Stimulated activated CD8-positive, alpha-beta memory T cell treated with anti-CD3 and anti-CD28 coated beads, Interleukin-15, amount 100 ng/mL, for 1 hour (primary cell): ENCODE results near the gene SBF2.
"Not testable (repeated sequence)": the region's sequence is repeated elsewhere in the genome, so short reads cannot be mapped to it uniquely, and the experiment has no call there.

ENCODE experiments used
- DNase-seq: peaks from one replicate; pipeline ENCODE4 v3.0.0-alpha.2; 2020; ENCODE audit warnings: low read depth

The SBF2 gene

DNA sequence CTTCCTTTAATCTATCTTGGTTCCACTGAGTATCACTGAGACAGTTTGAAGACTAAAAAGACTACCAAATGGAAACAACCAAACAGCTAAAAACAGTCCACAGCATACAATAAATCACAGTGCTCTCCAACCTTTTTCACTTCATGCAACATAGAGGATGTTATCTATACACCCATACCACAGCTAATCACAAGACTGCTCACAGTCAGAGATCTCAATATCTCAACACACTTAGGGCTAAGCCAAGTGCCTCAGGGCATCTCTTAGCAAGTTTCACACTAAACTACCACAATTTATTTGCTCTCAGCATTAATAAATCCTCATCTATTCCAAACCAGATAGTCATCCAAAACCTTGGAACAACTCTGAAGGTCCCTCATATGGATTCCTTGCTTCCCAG lies 129.4 kb downstream of the SBF2 start:
- no peak for DNase-seq

- no peak for DNase-seq
Observed at GRCh38 chr11:10162222-10162621, 131.8 kb downstream of the SBF2 start.

GRCh38 chr11:10160350-10160749 lies 133.7 kb downstream of the SBF2 start:
- no peak for DNase-seq

DNA sequence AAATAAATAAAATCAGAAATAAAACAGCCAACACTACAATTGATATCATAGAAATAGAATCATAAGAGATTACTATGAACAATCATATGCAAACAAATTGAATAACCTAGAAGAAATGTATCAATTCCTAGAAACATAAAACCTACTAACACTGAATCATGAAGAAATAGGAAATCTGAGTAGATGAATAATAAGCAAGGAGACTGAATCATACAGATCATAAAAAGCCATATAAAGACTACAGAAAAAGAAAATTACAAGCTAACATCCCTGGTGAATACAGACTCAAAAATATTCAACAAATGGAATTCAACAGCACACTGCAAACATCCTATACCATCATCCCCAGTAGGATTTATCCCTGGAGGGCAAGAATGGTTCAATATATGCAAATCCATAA lies 135.6 kb downstream of the SBF2 start:
- DNase-seq: no peak

GRCh38 chr11:10155793-10156490 lies 138.1 kb downstream of the SBF2 start:
- DNase-seq: no peak

DNA sequence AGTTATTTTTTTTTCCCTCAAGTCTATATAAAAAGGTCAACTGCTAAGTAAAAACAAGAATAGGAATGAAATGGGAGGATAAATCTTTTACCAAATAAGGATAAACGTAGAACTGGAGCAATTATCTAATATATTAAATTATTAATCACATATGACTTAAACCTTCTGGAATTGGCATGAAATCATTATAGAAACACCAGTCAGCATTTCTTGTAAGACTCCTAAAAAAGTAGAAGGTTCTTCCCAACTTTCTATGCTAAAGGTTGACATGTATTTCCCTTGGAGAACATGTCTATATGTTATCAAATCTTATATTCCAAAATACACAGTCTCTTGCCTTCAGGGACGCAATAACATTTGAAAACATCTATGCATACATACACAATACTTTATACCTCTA lies 143.2 kb downstream of the SBF2 start:
- DNase-seq: no peak

DNA sequence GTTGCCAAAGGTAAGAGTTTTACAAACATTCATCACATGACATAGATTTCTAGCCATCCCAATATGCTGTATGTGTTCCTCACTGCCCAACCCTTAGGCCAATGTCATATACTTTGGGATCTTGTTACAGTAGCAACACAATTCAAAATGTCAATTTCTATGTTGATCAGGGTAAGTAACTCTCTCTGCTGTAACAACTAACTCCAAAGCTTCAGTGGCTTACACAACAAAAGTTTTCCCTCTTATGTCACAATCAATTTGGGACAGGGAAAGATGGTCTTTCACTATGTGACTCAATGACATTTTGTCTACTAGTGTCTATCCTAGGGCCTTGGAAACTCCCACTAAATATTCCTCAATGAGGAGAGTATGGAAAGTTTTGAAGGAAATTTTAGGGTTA lies 144.5 kb downstream of the SBF2 start:
- DNase-seq: no peak

- DNase-seq: no peak
Observed at GRCh38 chr11:10147195-10147594, 146.8 kb downstream of the SBF2 start.

- no peak for DNase-seq
Observed at GRCh38 chr11:10144954-10145353, 149.1 kb downstream of the SBF2 start.

DNA sequence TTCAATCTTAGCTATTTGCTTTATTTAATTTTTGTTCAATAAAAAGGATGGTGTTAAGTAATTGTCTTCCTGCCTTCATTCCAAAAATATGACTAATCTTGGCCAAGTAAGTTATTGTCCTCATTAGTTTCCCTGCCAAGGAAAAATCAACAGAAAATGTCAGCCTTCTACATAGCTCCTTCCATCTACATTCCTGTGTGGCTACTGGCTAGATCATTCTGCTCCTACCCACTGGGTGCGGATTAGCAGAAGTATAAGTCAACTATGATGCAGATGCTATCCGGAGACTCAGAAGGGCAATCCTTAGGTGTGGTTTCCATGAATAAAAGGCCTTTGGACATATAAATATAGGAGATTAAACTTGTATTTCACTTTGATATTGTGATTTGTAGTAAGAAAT lies 154.4 kb downstream of the SBF2 start:
- no peak for DNase-seq

GRCh38 chr11:10139143-10139542 lies 154.9 kb downstream of the SBF2 start:
- no peak for DNase-seq

GRCh38 chr11:10134975-10135481 lies 159.0 kb downstream of the SBF2 start:
- DNase-seq: no peak

GRCh38 chr11:10134226-10134625 lies 159.8 kb downstream of the SBF2 start:
- not testable (repeated sequence) for DNase-seq

GRCh38 chr11:10133251-10133650 lies 160.8 kb downstream of the SBF2 start:
- DNase-seq: not testable (repeated sequence)

DNA sequence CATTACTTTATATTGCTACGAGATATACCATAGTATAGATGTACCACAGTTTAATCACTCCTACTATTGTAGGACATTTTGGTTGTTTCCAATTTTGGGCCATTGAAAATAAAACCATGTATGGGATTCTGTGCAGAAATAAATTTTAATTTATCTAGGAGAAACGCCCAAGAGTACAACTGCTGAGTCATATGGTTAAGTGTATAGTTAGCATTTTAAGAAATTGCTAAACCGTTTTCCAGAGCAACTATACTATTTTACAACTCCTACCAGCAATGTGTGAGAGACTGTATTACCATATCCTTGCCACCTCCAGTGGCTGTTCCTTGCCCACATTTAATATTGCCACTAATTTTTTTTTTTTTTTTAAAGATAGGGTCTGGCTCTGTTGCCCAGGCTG lies 163.1 kb downstream of the SBF2 start:
- DNase-seq: no peak

- DNase-seq: not testable (repeated sequence)
Observed at GRCh38 chr11:10129184-10129583, 164.8 kb downstream of the SBF2 start.

DNA sequence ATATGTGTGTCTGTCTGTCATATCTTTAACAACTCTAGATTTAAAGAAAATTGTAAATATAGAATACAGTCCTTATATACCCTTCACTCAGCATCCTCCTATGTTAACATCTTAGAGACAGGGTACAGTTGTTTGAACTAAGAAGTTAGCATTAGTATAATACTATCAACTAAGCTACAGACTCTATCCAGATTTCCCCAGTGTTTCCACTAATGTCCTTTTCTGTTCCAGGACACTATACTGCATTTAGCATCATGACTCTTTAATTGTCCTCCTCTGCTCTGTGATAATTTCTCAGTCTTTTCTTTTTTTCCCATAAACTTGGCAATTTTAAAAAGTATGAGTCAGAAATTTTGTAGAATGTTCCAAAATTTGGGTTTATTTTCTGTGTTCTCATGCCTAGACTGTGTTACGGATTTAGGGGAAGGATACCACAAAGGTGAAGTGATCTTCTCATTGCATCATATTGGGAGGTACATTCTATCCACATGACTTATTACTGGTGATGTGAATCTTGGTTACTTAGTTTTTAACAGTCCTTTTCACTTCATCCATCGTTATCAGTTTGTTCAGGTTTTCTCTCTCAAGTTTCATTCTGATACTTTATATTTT lies 168.4 kb downstream of the SBF2 start:
- no peak for DNase-seq

GRCh38 chr11:10122326-10123197 lies 171.5 kb downstream of the SBF2 start:
- no peak for DNase-seq

- no peak for DNase-seq
Observed at GRCh38 chr11:10118865-10119264, 175.2 kb downstream of the SBF2 start.

DNA sequence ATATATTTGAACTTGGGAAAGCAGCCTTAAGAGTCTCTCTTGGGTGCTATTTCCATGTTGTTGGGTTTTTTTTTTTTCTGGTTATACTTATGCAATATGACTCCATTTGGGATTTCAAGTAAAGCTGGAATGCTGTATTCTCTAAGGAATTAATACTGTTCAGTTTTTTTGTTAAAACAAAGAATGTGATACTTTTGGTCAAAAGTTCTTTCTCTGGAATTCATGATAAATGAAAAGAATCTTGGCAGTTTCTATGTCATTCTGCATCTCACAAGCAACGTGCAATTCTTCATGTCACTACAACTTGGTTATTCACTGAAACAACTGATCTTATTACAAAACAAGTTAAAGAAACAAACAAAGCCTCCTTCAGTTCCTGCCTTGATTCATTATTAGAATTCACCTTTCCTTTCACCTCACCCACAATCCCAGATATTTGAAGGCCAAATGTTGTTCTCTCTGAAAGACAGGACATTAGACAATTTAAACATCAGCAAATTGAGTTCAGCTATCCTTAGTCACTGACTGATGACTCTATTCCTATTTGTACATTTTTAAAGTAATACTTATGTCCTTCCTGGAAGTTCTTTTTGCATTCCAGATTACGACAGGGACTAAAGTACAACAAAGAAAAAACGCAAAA lies 176.2 kb downstream of the SBF2 start:
- DNase-seq: no peak

DNA sequence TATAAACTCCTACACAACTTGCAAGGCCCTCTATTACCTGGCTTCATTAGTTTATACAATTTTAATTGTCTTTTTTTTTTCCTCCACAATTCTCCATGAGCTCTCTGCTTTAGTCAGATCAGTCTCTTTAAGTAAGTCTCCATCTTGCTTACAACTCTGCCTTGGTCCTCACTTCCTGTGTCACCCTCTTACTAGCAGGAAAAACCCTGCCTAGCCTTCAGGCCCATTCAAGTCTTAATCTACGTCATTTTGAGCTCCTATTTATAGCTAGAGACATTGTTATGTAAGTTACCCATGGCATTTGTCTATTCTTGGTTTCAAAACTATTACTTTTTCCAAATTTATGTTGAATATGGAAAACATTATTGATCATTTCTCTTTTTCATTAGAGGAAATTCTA lies 177.4 kb downstream of the SBF2 start:
- no peak for DNase-seq
